Thoracic aorta (tissue), 2 donors: Measurements from ENCODE around the gene AHI1. TPM values are rescaled to one million over a fixed set of nuclear protein-coding genes. Genes with fewer than 3 reads are reported as not detected.

Experiments used
- ATAC-seq: fragments of 150-250 bp; one replicate; pipeline ENCODE4 v1.8.0; 2017; ENCODE audit warnings: low read depth; ENCODE audit not compliant: insufficient number of reproducible peaks, low FRiP score
- DNase-seq: peaks from one replicate; pipeline ENCODE4 v3.0.0-alpha.2; 2020; ENCODE audit warnings: low spot score
- H3K27ac ChIP-seq, 2 donors: fragments of 200-600 bp; sonication (generic); 1 replicate in 1 of 2; 2 replicates in 1 of 2; pipeline ENCODE4 v1.5.1; 2016; ENCODE audit warnings: mild to moderate bottlenecking in 2 of 2, moderate library complexity in 2 of 2
- H3K27me3 ChIP-seq: fragments of 200-600 bp; sonication (generic); replicated peaks from 2 replicates; pipeline ENCODE4 v1.6.0; 2016; ENCODE audit warnings: mild to moderate bottlenecking; ENCODE audit not compliant: insufficient read depth
- H3K36me3 ChIP-seq: fragments of 200-600 bp; sonication (generic); one replicate; pipeline ENCODE4 v1.5.1; 2016
- H3K4me1 ChIP-seq, 2 donors: fragments of 200-600 bp; sonication (generic); 1 replicate in 1 of 2; 2 replicates in 1 of 2; pipeline versions ENCODE4 v1.5.1 to v1.6.0; 2016; ENCODE audit warnings: low read depth in 2 of 2, mild to moderate bottlenecking in 1 of 2; ENCODE audit not compliant: control insufficient read depth in 1 of 2
- H3K4me3 ChIP-seq: fragments of 200-600 bp; sonication (generic); 2 replicates; pipeline ENCODE4 v1.5.1; 2016; ENCODE audit warnings: mild to moderate bottlenecking
- H3K9me3 ChIP-seq: fragments of 200-600 bp; sonication (generic); 2 replicates; pipeline ENCODE4 v1.5.1; 2016
- total RNA-seq, 2 donors: library from RNA; depleted of rRNA; stranded (reverse); fragments of >200 nt; gene quantifications; one replicate each; pipeline versions ENCODE4 v1.1.0 to v1.2.3, GENCODE V29; 2016
- TF ChIP-seq, protein P1 (sequence below): fragments of 200-600 bp; sonication (generic); IDR thresholded peaks from one replicate; pipeline ENCODE4 v1.5.1; 2019; ENCODE audit warnings: antibody characterized with exemption

Gene AHI1
- total RNA-seq, 2 donors from 2014 or later: 21.7 to 65.5 TPM

DNA sequence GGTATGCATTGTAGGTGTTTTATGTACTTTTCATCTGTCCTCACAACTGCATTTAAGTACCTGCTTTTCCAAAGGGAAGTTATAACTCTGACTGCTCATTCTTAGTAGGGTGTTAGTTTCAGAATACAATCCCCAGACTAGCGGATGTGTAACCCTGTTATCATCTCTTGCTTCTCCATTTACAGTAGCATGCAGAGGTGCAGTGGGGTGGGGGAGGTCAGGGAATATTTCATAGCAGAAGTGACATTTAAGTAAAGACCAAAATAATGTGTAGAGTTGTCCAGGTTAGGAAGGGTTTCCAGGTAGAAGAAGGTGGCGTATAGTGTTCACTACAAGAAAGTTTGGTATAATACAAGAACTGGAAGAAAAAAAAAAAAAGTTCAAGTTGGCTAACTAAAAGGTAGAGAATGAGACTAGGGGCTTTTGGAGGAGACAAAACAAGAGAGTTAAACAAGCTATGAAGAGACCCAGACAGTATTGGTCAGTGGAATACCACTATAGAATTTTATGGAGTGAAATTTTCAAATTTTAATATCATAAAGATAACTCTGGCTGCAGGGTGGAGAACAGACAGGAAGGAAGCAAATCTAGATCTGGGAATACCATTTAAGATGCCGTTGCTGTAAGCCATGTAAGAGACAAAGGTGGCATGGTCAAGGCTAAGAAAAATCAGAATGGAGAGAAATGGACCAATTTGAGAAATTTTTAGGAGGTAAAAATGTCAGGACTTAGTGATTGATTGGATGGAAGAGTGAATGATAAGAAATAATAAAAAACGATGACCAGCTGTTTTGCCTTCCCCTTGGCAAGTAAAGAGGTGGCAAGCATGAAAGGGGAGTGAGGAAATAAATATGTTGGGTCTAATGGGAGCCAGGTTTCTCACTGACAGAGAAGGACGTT is 2.2 kb upstream of the AHI1 start:
- Histone ChIP-seq H3K27me3 (no peaks in the 10 kb centered on the region), H3K4me1 (peaks cover 9 to 16% of the 10 kb centered on the region in 2 donors), H3K9me3 (no peaks in the 10 kb centered on the region), H3K4me3 (no peak overlapping the region), H3K36me3 (no peaks in the 10 kb centered on the region), H3K27ac (no peak overlapping the region)
- TF ChIP-seq, protein P1, sequence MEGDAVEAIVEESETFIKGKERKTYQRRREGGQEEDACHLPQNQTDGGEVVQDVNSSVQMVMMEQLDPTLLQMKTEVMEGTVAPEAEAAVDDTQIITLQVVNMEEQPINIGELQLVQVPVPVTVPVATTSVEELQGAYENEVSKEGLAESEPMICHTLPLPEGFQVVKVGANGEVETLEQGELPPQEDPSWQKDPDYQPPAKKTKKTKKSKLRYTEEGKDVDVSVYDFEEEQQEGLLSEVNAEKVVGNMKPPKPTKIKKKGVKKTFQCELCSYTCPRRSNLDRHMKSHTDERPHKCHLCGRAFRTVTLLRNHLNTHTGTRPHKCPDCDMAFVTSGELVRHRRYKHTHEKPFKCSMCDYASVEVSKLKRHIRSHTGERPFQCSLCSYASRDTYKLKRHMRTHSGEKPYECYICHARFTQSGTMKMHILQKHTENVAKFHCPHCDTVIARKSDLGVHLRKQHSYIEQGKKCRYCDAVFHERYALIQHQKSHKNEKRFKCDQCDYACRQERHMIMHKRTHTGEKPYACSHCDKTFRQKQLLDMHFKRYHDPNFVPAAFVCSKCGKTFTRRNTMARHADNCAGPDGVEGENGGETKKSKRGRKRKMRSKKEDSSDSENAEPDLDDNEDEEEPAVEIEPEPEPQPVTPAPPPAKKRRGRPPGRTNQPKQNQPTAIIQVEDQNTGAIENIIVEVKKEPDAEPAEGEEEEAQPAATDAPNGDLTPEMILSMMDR: no peak
- ATAC-seq (no peak), DNase-seq (no peak)

DNA sequence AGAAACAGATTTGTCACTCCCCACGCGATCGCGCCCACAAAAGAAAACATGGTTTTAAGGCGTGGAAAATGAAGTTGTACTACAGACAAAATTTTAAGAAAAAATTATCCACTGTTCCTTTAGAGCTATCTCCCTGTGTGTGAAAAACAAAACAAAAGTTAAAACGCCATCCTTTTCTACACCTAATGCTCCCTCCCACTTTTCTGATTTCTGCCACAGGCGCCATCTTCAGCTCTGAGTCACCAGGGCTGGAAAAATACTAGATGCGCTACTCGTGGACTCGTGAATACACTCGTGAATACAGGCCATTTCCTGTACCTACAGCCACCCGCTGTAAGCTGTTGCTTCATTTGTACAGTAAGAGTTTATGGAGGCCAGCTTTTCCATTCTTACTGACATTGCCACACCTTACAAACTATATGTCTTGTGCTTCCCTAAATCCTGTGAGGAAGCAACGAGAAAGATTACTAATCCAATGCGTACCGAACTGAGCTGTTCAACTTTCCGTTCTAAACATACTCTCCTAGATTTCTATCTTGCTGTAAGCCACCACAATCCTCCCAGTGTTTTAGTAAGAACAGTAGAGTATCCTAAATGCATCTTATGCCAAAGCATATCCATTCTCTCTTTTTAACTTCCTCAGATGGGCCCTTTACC is 773 bp upstream of the AHI1 start:
- peak; percentile 40 for DNase-seq

DNA sequence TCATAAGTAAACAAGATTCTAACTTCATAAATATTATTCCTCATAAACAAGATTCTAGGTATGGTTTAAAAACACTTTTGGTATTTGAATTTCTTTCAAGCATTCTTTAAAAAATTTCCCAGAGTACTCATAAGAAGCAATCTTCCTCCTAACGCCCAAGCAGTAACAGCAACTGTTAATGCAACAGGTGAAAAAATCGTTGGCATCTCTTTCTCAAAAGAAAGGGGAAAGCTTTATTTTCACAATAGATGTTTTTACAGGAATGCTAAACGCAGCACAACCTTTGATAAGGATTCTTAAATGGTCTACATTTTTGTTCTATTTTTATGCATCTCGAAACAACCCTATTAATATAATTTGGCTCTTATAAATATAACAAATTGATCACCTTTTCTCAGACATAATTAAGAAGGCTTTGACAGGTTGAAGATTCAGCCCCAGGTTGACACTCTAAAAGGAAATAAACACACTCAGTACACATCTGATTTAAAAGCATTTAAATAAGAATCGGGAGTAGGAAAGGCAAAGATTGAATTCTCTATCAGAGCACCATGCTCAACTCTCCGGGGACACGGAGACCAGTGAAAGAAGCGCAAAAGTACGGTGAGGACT is 634 bp downstream of the AHI1 start:
- TF ChIP-seq, protein P1: no peak
- H3K4me1 ChIP-seq: peaks cover 9 to 16% of the 10 kb centered on the region in 2 donors
- H3K36me3 ChIP-seq: no peaks in the 10 kb centered on the region
- peak overlapping the region; percentile 97 to 99 for H3K27ac ChIP-seq
- no peaks in the 10 kb centered on the region for H3K27me3 ChIP-seq
- H3K9me3 ChIP-seq: no peaks in the 10 kb centered on the region
- no peak for ATAC-seq
- H3K4me3 ChIP-seq: peak overlapping the region; percentile 95
- DNase-seq: no peak

More for the DNA sequence above, 773 bp upstream of the AHI1 start:
- Histone ChIP-seq H3K27ac (peak overlapping the region; percentile 97 to 99), H3K9me3 (no peaks in the 10 kb centered on the region), H3K27me3 (no peaks in the 10 kb centered on the region), H3K36me3 (no peaks in the 10 kb centered on the region), H3K4me3 (peak overlapping the region; percentile 95), H3K4me1 (peaks cover 9 to 16% of the 10 kb centered on the region in 2 donors)
- TF ChIP-seq, protein P1: no peak
- peak; percentile 99 for ATAC-seq

DNA sequence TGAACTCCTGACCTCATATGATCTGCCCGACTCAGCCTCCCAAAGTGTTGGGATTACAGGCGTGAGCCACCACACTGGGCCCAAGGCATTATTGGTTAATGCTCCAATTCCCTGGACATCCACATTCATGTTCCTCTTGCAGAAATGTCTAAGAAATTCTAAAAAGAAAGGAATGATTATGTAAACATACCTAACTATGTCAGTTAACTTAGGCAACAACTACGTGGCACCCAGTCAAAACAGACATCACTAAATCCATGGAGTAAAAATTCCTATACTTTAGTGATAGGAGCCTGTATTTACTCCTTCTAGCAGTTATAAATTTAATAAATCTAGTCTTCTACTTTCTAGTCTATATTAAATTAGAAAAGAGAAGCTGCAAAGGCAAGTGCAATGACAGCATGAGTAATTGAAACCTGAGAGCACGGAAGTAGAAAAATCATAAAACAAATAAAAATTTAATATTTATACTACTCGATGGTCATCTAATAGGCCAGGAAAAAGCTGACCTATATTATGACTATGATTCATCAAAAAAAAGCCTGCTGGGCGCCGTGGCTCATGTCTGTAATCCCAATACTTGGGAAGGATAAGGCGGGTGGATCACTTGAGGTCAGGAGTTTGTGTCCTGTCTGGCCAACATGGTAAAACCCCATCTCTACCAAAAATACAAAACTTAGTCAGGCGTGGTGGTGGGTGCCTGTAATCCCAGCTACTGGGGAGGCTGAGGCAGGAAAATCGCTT is 4.2 kb downstream of the AHI1 start:
- Histone ChIP-seq H3K4me3 (no peak overlapping the region), H3K36me3 (peaks cover 12% of the 10 kb centered on the region), H3K4me1 (peaks cover 9 to 10% of the 10 kb centered on the region in 2 donors), H3K27ac (no peak overlapping the region), H3K9me3 (no peaks in the 10 kb centered on the region), H3K27me3 (no peaks in the 10 kb centered on the region)
- ATAC-seq (no peak), DNase-seq (no peak)
- TF ChIP-seq, protein P1: no peak
